ENCODE measurements around the gene MIEN1.

DNA sequence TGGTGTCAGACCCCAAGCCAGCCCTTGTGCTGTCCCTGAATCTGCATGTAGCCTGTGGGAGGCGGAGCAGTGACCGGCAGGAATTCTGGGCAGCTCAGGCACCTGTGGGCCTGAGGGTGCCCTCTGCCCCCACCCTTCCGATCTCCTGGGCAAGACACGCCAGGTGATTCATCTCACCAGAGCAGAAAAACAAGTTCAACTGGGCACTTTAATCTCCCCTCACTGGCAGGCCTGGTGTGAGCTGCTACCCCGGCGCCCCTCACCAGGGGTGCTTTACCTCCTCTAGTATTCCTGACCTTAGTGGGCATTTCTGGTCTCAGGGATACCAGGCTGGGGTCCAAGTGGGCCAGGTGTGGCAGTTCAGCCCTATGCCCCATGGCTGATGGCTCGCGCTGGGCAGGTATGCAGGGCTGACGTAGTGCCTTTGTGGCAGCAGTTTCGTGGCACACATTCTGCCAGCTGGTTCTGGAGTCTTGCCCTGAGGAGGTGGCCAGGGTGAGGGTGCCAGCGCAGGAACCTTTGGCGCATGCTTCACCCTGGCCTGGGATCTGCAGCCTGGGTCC lies 24.5 kb downstream of the MIEN1 start:
- no peak for TF ChIP-seq POLR2A (IDR thresholded peaks at IDR 0.05)
- TF ChIP-seq, protein P1, sequence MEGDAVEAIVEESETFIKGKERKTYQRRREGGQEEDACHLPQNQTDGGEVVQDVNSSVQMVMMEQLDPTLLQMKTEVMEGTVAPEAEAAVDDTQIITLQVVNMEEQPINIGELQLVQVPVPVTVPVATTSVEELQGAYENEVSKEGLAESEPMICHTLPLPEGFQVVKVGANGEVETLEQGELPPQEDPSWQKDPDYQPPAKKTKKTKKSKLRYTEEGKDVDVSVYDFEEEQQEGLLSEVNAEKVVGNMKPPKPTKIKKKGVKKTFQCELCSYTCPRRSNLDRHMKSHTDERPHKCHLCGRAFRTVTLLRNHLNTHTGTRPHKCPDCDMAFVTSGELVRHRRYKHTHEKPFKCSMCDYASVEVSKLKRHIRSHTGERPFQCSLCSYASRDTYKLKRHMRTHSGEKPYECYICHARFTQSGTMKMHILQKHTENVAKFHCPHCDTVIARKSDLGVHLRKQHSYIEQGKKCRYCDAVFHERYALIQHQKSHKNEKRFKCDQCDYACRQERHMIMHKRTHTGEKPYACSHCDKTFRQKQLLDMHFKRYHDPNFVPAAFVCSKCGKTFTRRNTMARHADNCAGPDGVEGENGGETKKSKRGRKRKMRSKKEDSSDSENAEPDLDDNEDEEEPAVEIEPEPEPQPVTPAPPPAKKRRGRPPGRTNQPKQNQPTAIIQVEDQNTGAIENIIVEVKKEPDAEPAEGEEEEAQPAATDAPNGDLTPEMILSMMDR (IDR thresholded peaks at IDR 0.05) = peak in 2 of 4 experiments; percentile 18 to 57
- peak; percentile 91 for TF ChIP-seq POLR2AphosphoS5 (IDR thresholded peaks at IDR 0.05)

Data from prostate gland (tissue), 2 donors.